ENCODE data around the gene GPR50.
A peak's percentile ranks its signal among the peaks of the same experiment; 100 is the strongest.

The GPR50 gene

GRCh38 chrX:151177141-151178027 is 1.0 kb downstream of the GPR50 start:
- Histone ChIP-seq H3K4me3 (ENCODE audit: low read depth in 1 of 2, low read length in 2 of 2) (peak overlapping the region in 1 of 2 donors; percentile 32), H3K27me3 (ENCODE audit: control insufficient read depth in 1 of 2, insufficient read depth in 2 of 2, low read length in 2 of 2) (peaks cover 0 to 60% of the 10 kb centered on the region in 2 donors), H3K4me1 (ENCODE audit: insufficient read depth, low read length) (no peaks in the 10 kb centered on the region), H3K27ac (ENCODE audit: low read depth, low read length) (no peak overlapping the region), H3K9ac (ENCODE audit: low read length) (no peak overlapping the region), H3K9me3 (ENCODE audit: low read length) (no peaks in the 10 kb centered on the region), H3K36me3 (ENCODE audit: insufficient read depth, low read length) (no peaks in the 10 kb centered on the region)

DNA sequence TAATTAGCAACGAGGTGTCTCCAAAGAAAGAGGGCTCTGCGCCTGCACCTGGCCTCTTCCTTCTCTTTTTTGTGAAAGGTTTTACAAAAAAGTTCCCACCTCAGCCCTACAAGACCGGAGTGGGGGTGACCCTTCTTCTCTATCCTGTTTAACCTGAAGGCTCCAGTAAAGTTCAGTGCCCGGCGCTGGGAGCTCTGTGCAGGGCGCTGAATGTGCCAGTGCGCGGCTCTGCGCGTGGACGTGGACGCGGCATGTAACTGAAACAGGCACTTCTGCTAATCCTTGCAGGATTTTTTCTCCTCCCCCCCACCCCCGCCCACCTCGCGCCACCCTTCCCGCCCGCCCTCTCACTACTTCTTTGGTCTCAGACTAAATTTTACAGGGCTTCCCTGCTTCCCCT is 2.4 kb downstream of the GPR50 start:
- no peaks in the 10 kb centered on the region for H3K36me3 ChIP-seq (ENCODE audit: insufficient read depth, low read length)
- H3K9ac ChIP-seq (ENCODE audit: low read length): no peak overlapping the region
- H3K4me1 ChIP-seq (ENCODE audit: insufficient read depth, low read length): no peaks in the 10 kb centered on the region
- H3K27ac ChIP-seq (ENCODE audit: low read depth, low read length): no peak overlapping the region
- H3K9me3 ChIP-seq (ENCODE audit: low read length): no peaks in the 10 kb centered on the region
- peaks cover 8 to 56% of the 10 kb centered on the region in 2 donors for H3K27me3 ChIP-seq (ENCODE audit: control insufficient read depth in 1 of 2, insufficient read depth in 2 of 2, low read length in 2 of 2)
- no peak overlapping the region for H3K4me3 ChIP-seq (ENCODE audit: low read depth in 1 of 2, low read length in 2 of 2)

- H3K27ac ChIP-seq (ENCODE audit: low read depth, low read length): no peak overlapping the region
- no peak overlapping the region for H3K9ac ChIP-seq (ENCODE audit: low read length)
- H3K27me3 ChIP-seq (ENCODE audit: control insufficient read depth in 1 of 2, insufficient read depth in 2 of 2, low read length in 2 of 2): peaks cover 9 to 43% of the 10 kb centered on the region in 2 donors
- H3K9me3 ChIP-seq (ENCODE audit: low read length): no peaks in the 10 kb centered on the region
- no peaks in the 10 kb centered on the region for H3K36me3 ChIP-seq (ENCODE audit: insufficient read depth, low read length)
- no peak overlapping the region for H3K4me3 ChIP-seq (ENCODE audit: low read depth in 1 of 2, low read length in 2 of 2)
- no peaks in the 10 kb centered on the region for H3K4me1 ChIP-seq (ENCODE audit: insufficient read depth, low read length)
Measured at GRCh38 chrX:151180400-151180799, 4.0 kb downstream of the GPR50 start.

- Histone ChIP-seq H3K27ac (ENCODE audit: low read depth, low read length) (no peak overlapping the region), H3K9ac (ENCODE audit: low read length) (no peak overlapping the region), H3K4me3 (ENCODE audit: low read depth in 1 of 2, low read length in 2 of 2) (no peak overlapping the region), H3K4me1 (ENCODE audit: insufficient read depth, low read length) (no peaks in the 10 kb centered on the region), H3K27me3 (ENCODE audit: control insufficient read depth in 1 of 2, insufficient read depth in 2 of 2, low read length in 2 of 2) (peaks cover 9 to 36% of the 10 kb centered on the region in 2 donors), H3K36me3 (ENCODE audit: insufficient read depth, low read length) (no peaks in the 10 kb centered on the region), H3K9me3 (ENCODE audit: low read length) (no peaks in the 10 kb centered on the region)
Measured at GRCh38 chrX:151181088-151181487, 4.7 kb downstream of the GPR50 start.

- no peak overlapping the region for H3K4me3 ChIP-seq (ENCODE audit: low read depth in 1 of 2, low read length in 2 of 2)
- peaks cover 9 to 16% of the 10 kb centered on the region in 2 donors for H3K27me3 ChIP-seq (ENCODE audit: control insufficient read depth in 1 of 2, insufficient read depth in 2 of 2, low read length in 2 of 2)
- no peak overlapping the region for H3K9ac ChIP-seq (ENCODE audit: low read length)
- H3K9me3 ChIP-seq (ENCODE audit: low read length): no peaks in the 10 kb centered on the region
- H3K27ac ChIP-seq (ENCODE audit: low read depth, low read length): no peak overlapping the region
- no peaks in the 10 kb centered on the region for H3K4me1 ChIP-seq (ENCODE audit: insufficient read depth, low read length)
- no peaks in the 10 kb centered on the region for H3K36me3 ChIP-seq (ENCODE audit: insufficient read depth, low read length)
Measured at GRCh38 chrX:151183233-151183753, 6.9 kb downstream of the GPR50 start.

- H3K27me3 ChIP-seq (ENCODE audit: control insufficient read depth in 1 of 2, insufficient read depth in 2 of 2, low read length in 2 of 2): peaks cover 9 to 16% of the 10 kb centered on the region in 2 donors
- H3K27ac ChIP-seq (ENCODE audit: low read depth, low read length): no peak overlapping the region
- H3K4me1 ChIP-seq (ENCODE audit: insufficient read depth, low read length): no peaks in the 10 kb centered on the region
- H3K4me3 ChIP-seq (ENCODE audit: low read depth in 1 of 2, low read length in 2 of 2): no peak overlapping the region
- no peak overlapping the region for H3K9ac ChIP-seq (ENCODE audit: low read length)
- H3K9me3 ChIP-seq (ENCODE audit: low read length): no peaks in the 10 kb centered on the region
- no peaks in the 10 kb centered on the region for H3K36me3 ChIP-seq (ENCODE audit: insufficient read depth, low read length)
Measured at GRCh38 chrX:151183912-151184565, 7.7 kb downstream of the GPR50 start.

- Histone ChIP-seq H3K27me3 (ENCODE audit: control insufficient read depth in 1 of 2, insufficient read depth in 2 of 2, low read length in 2 of 2) (peaks cover 9 to 11% of the 10 kb centered on the region in 2 donors), H3K4me1 (ENCODE audit: insufficient read depth, low read length) (no peaks in the 10 kb centered on the region), H3K36me3 (ENCODE audit: insufficient read depth, low read length) (no peaks in the 10 kb centered on the region), H3K4me3 (ENCODE audit: low read depth in 1 of 2, low read length in 2 of 2) (no peak overlapping the region), H3K9me3 (ENCODE audit: low read length) (no peaks in the 10 kb centered on the region), H3K27ac (ENCODE audit: low read depth, low read length) (no peak overlapping the region), H3K9ac (ENCODE audit: low read length) (no peak overlapping the region)
Measured at GRCh38 chrX:151184705-151185104, 8.3 kb downstream of the GPR50 start.

DNA sequence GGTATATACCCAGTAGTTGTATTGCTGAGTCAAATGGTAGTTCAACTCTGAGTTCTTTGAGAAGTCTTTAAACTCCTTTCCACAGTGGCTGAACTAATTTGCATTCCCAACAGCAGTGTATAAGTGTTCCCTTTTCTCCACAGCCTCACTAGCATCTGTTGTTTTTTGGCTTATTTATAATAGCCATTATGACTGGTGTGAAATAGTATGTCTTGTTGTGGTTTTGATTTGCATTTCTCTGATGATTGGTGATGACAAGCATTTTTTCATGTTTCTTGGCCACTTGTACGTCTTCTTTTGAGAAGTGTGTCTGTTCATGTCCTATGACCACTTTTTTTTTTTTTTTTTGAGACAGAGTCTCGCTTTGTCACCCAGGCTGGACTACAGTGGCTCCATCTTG is 30.5 kb downstream of the GPR50 start:
- Histone ChIP-seq H3K9ac (ENCODE audit: low read length) (no peak overlapping the region), H3K36me3 (ENCODE audit: insufficient read depth, low read length) (no peaks in the 10 kb centered on the region), H3K4me1 (ENCODE audit: insufficient read depth, low read length) (no peaks in the 10 kb centered on the region), H3K27me3 (ENCODE audit: control insufficient read depth in 1 of 2, insufficient read depth in 2 of 2, low read length in 2 of 2) (no peaks in the 10 kb centered on the region), H3K9me3 (ENCODE audit: low read length) (no peaks in the 10 kb centered on the region), H3K4me3 (ENCODE audit: low read depth in 1 of 2, low read length in 2 of 2) (no peak overlapping the region), H3K27ac (ENCODE audit: low read depth, low read length) (no peak overlapping the region)

DNA sequence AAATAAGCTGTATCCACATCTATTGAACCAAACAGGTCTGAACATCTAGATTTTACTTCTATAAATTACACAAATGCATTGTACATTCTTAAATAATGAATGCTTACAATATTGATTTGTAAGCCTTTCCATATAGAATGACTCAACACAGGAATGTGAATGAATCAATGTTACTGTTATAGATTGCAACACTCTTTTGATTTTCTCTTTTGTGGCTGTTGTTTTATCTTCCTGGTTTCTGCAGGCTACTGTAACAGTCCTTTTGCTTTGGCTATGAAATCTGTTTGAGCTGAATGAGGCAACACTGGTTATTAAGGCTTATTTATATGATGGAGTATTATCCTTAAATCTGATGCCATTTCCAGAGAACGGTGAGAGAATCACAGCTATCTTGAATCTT is 49.5 kb downstream of the GPR50 start:
- H3K9ac ChIP-seq (ENCODE audit: low read length): no peak overlapping the region
- no peaks in the 10 kb centered on the region for H3K36me3 ChIP-seq (ENCODE audit: insufficient read depth, low read length)
- H3K27ac ChIP-seq (ENCODE audit: low read depth, low read length): no peak overlapping the region

GRCh38 chrX:151226941-151227340 is 50.6 kb downstream of the GPR50 start:
- no peaks in the 10 kb centered on the region for H3K27me3 ChIP-seq (ENCODE audit: control insufficient read depth in 1 of 2, insufficient read depth in 2 of 2, low read length in 2 of 2)
- H3K27ac ChIP-seq (ENCODE audit: low read depth, low read length): no peak overlapping the region
- no peak overlapping the region for H3K9ac ChIP-seq (ENCODE audit: low read length)
- no peaks in the 10 kb centered on the region for H3K36me3 ChIP-seq (ENCODE audit: insufficient read depth, low read length)
- no peaks in the 10 kb centered on the region for H3K4me1 ChIP-seq (ENCODE audit: insufficient read depth, low read length)
- no peaks in the 10 kb centered on the region for H3K9me3 ChIP-seq (ENCODE audit: low read length)
- no peak overlapping the region for H3K4me3 ChIP-seq (ENCODE audit: low read depth in 1 of 2, low read length in 2 of 2)

More for the DNA sequence above, 49.5 kb downstream of the GPR50 start:
- Histone ChIP-seq H3K4me3 (ENCODE audit: low read depth in 1 of 2, low read length in 2 of 2) (no peak overlapping the region), H3K27me3 (ENCODE audit: control insufficient read depth in 1 of 2, insufficient read depth in 2 of 2, low read length in 2 of 2) (no peaks in the 10 kb centered on the region), H3K9me3 (ENCODE audit: low read length) (no peaks in the 10 kb centered on the region), H3K4me1 (ENCODE audit: insufficient read depth, low read length) (no peaks in the 10 kb centered on the region)

GRCh38 chrX:151227627-151228026 is 51.2 kb downstream of the GPR50 start:
- H3K9ac ChIP-seq (ENCODE audit: low read length): no peak overlapping the region
- H3K9me3 ChIP-seq (ENCODE audit: low read length): no peaks in the 10 kb centered on the region
- H3K27me3 ChIP-seq (ENCODE audit: control insufficient read depth in 1 of 2, insufficient read depth in 2 of 2, low read length in 2 of 2): no peaks in the 10 kb centered on the region
- no peak overlapping the region for H3K4me3 ChIP-seq (ENCODE audit: low read depth in 1 of 2, low read length in 2 of 2)
- H3K36me3 ChIP-seq (ENCODE audit: insufficient read depth, low read length): no peaks in the 10 kb centered on the region
- H3K27ac ChIP-seq (ENCODE audit: low read depth, low read length): no peak overlapping the region
- no peaks in the 10 kb centered on the region for H3K4me1 ChIP-seq (ENCODE audit: insufficient read depth, low read length)
